Thyroid gland (tissue), 4 donors: ENCODE measurements around the gene TRABD2A. TPM values are rescaled to one million over a fixed set of nuclear protein-coding genes. Genes with fewer than 3 reads are reported as not detected.

ENCODE experiments used
- DNase-seq, 2 donors: peaks; one replicate each; pipeline ENCODE4 v3.0.0-alpha.2; 2019
- H3K27ac ChIP-seq, 3 donors: fragments of 200-600 bp; sonication (generic); 1 replicate in 2 of 3; 2 replicates in 1 of 3; pipeline ENCODE4 v1.5.1; 2016 to 2019; ENCODE audit warnings: mild to moderate bottlenecking in 1 of 3, moderate library complexity in 1 of 3
- H3K27me3 ChIP-seq: fragments of 200-600 bp; sonication (generic); one replicate; pipeline ENCODE4 v1.5.1; 2019
- H3K36me3 ChIP-seq, 2 donors: fragments of 200-600 bp; sonication (generic); one replicate each; pipeline ENCODE4 v1.5.1; 2016 to 2019
- H3K4me1 ChIP-seq, 2 donors: fragments of 200-600 bp; sonication (generic); one replicate each; pipeline ENCODE4 v1.5.1; 2017 to 2019
- H3K4me3 ChIP-seq, 3 donors: fragments of 200-600 bp; sonication (generic); replicated peaks in 1 of 3; 1 replicate in 2 of 3; 2 replicates in 1 of 3; pipeline ENCODE4 v1.5.1; 2016; ENCODE audit warnings: mild to moderate bottlenecking in 1 of 3
- H3K9me3 ChIP-seq: fragments of 200-600 bp; sonication (generic); one replicate; pipeline ENCODE4 v1.5.1; 2017
- POLR2A ChIP-seq, 2 donors: fragments of 450-650 bp; IDR thresholded peaks; one replicate each; pipeline ENCODE4 v1.6.1; 2017; ENCODE audit warnings: antibody characterized with exemption in 2 of 2, mild to moderate bottlenecking in 2 of 2, moderate library complexity in 1 of 2
- WGBS, 2 donors: methylation state at CpG; one replicate each; pipeline ENCODE4 v1.1.5; 2017; 5-methylcytosine and 5-hydroxymethylcytosine counted together
- intact Hi-C: fragments of 100-400 bp; cut with DNase I; formaldehyde crosslinking; loops from one replicate; pipeline ENCODE4 v1.15.1; 2023
- total RNA-seq, 4 donors: library from RNA; depleted of rRNA; stranded (reverse); fragments of >200 nt; gene quantifications; one replicate each; pipeline ENCODE4 v1.2.3, GENCODE V29; 2016
- TF ChIP-seq, protein P1 (sequence below), 6 experiments: fragments of 200-600 bp in 3 of 6; fragments of 450-650 bp in 3 of 6; sonication (generic) in 3 of 6; IDR thresholded peaks; one replicate each; pipeline ENCODE4 v1.5.1; 2016 to 2019; ENCODE audit warnings: antibody characterized with exemption in 6 of 6, mild to moderate bottlenecking in 2 of 6, inconsistent platforms in 1 of 6, moderate library complexity in 1 of 6

The TRABD2A gene
- total RNA-seq, 4 donors from 2014 or later = 0.20 to 1.9 TPM; not detected in 2

DNA sequence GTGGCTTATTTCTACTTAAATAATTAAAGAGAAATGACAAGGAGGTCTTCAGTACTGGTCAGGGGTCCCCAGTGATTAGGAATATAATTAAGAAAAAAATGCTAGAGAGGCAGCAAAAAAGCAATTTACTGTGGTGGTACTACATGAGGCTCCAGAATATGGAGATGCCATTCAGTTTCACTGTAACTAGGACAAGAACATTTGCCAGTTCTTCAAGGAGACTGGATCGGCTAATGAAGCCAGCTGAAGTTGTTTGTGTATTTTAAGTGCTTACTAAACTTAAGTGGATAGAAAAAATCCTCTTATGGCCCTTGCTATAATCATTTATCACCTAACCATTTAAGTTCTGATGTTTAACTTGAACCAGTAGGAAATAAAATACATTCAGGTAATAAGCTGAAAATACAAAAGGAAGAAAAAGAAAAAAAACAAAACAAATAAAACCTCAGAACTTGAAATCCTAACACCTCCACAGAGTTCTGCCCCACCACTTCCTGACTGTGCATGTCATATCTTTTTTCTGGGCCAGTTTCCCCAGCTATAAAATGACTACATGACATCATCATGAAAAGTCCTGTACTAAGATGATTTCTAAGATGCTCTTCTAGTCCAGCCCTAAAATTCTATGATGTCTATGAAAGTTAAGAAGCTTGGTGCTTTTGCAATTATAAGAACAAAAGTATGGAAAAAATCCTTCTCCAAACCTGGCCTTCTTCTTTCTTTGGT, 98.0 kb downstream of the TRABD2A start:
- Histone ChIP-seq H3K4me3 (no peak overlapping the region), H3K27ac (peak overlapping the region in 1 of 3 donors; percentile 27), H3K27me3 (no peaks in the 10 kb centered on the region), H3K9me3 (no peaks in the 10 kb centered on the region), H3K4me1 (peaks cover 0 to 15% of the 10 kb centered on the region in 2 donors), H3K36me3 (no peaks in the 10 kb centered on the region)
- no peak for TF ChIP-seq POLR2A (IDR thresholded peaks at IDR 0.05)
- TF ChIP-seq, protein P1, sequence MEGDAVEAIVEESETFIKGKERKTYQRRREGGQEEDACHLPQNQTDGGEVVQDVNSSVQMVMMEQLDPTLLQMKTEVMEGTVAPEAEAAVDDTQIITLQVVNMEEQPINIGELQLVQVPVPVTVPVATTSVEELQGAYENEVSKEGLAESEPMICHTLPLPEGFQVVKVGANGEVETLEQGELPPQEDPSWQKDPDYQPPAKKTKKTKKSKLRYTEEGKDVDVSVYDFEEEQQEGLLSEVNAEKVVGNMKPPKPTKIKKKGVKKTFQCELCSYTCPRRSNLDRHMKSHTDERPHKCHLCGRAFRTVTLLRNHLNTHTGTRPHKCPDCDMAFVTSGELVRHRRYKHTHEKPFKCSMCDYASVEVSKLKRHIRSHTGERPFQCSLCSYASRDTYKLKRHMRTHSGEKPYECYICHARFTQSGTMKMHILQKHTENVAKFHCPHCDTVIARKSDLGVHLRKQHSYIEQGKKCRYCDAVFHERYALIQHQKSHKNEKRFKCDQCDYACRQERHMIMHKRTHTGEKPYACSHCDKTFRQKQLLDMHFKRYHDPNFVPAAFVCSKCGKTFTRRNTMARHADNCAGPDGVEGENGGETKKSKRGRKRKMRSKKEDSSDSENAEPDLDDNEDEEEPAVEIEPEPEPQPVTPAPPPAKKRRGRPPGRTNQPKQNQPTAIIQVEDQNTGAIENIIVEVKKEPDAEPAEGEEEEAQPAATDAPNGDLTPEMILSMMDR (IDR thresholded peaks at IDR 0.05) = no peak
- intact Hi-C loops = no loop called here
- WGBS, 2 donors = 26 to 29% methylated on average over 1 of the region's 1 CpG
- DNase-seq = no peak

DNA sequence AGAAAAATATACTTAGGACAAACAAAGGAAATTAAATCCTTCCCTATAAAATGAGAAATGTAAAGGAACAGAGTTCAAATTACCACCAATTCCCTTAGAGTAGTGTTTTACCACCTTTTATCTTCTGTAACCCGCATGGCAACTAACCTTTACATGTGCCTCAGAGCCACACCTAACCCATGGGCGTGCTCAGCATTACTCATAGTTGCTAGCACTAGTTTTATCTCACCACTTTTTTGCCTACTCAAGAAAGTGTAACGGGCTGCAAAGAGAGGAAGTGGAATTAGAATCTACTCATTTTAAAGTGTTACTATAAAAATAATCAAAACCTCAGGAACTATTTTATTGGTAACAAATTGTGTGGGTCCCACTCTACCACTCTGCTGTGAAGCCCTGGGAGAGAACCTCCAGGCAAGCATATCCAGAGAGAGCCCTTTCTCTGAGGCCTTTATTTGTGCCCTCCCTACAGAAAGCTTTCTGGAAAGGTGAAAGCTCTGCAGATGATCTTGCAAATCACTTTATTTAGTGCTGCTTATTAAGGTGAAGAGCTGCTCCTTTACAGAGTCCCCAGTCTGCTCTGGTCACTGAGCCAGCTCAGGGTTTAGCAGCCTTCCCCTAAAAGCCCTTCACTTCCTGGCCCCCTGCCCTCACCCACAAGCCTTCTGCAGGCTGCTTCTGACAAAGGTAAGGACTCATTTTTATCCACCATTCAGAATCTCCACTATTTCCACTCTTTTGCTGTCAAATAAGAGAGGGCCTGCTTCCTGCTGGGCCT, 98.8 kb downstream of the TRABD2A start:
- 67 to 73% methylated on average over 3 of the region's 3 CpGs for WGBS, 2 donors

DNA sequence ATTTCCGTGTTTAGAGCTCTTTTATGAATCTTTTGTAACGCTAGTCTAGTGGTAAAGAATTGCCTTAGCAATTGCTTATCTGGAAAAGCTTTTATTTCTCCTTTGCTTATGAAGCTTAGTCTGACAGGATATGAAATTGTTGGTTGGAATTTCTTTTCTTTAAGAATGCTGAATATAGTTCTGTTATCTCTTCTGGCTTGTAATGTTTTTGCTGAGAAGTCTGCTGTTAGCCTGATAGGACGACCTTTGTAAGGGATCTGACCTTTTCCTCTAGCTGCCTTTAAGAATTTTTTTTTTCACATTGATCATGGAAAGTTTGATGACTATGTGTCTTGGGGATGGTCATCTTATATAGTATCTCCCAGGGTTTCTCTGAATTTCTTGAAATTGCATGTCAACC, 101.1 kb downstream of the TRABD2A start:
- no peak for DNase-seq
- Histone ChIP-seq H3K4me1 (peaks cover 0 to 15% of the 10 kb centered on the region in 2 donors), H3K27ac (no peak overlapping the region), H3K4me3 (no peak overlapping the region), H3K36me3 (no peaks in the 10 kb centered on the region), H3K9me3 (no peaks in the 10 kb centered on the region), H3K27me3 (no peaks in the 10 kb centered on the region)
- 87 to 90% methylated on average over 3 of the region's 3 CpGs for WGBS, 2 donors
- intact Hi-C loops = no loop called here
- TF ChIP-seq, protein P1 (IDR thresholded peaks at IDR 0.05) = no peak
- no peak for TF ChIP-seq POLR2A (IDR thresholded peaks at IDR 0.05)

More for the DNA sequence above, 98.8 kb downstream of the TRABD2A start:
- no peaks in the 10 kb centered on the region for H3K9me3 ChIP-seq
- no peaks in the 10 kb centered on the region for H3K27me3 ChIP-seq
- intact Hi-C loops = no loop called here
- peaks cover 0 to 15% of the 10 kb centered on the region in 2 donors for H3K4me1 ChIP-seq
- peak overlapping the region in 1 of 3 donors; percentile 27 for H3K27ac ChIP-seq
- H3K4me3 ChIP-seq = no peak overlapping the region
- peak; percentile 47 to 51 for DNase-seq
- no peaks in the 10 kb centered on the region for H3K36me3 ChIP-seq
- no peak for TF ChIP-seq POLR2A (IDR thresholded peaks at IDR 0.05)
- TF ChIP-seq, protein P1 (IDR thresholded peaks at IDR 0.05) = no peak

DNA sequence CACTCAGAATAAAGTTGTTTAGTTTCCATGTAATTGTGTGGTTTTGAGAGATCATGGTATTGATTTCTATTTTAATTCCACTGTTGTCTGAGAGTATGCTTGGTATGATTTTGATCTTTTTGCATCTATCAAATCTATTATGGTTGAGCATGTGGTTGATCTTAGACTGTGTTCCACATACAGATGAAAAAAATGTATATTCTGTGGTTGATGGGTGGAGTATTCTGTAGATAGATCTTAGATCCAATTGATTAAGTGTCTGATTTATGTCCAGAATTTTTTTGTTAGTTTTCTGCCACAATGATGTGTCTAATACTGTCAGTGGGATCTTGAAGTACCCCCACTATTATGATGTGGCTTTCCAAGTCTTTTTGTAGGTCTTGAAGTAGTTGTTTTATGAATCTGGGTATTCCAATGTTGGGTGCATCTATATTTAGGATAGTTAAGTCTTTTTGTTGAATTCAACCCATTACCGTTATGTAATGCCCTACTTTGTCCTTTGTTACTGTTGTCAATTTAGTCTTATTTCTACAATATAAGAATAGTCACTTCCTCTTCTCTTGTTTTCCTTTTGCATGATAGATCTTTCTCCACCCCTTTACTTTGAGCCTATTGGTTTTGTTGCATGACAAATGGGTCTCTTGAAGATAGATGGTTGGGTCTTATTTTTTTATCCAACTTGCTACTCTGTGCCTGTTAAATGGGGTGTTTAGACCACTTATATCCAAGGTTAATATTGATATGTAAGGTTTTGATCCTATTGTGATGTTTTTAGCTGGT, 101.8 kb downstream of the TRABD2A start:
- H3K27ac ChIP-seq = no peak overlapping the region
- intact Hi-C loops = no loop called here
- TF ChIP-seq POLR2A (IDR thresholded peaks at IDR 0.05) = no peak
- TF ChIP-seq, protein P1 (IDR thresholded peaks at IDR 0.05) = no peak
- no peaks in the 10 kb centered on the region for H3K36me3 ChIP-seq
- peaks cover 0 to 15% of the 10 kb centered on the region in 2 donors for H3K4me1 ChIP-seq
- no peak for DNase-seq
- no peaks in the 10 kb centered on the region for H3K9me3 ChIP-seq
- WGBS, 2 donors = 95 to 98% methylated on average over 1 of the region's 1 CpG
- H3K4me3 ChIP-seq = no peak overlapping the region
- no peaks in the 10 kb centered on the region for H3K27me3 ChIP-seq
